HepG2 (cell line): Measurements from ENCODE around the gene ABCB8. TPM values are rescaled to one million over a fixed set of nuclear protein-coding genes. Genes with fewer than 3 reads are reported as not detected.

ENCODE experiments used
- CEBPG ChIP-seq: IDR thresholded peaks from 2 replicates; pipeline ENCODE4 v1.6.1; 2016
- EP300 ChIP-seq, 3 experiments: sonication (generic) in 1 of 3; formaldehyde crosslinking in 1 of 3; IDR thresholded peaks; 2 replicates each; pipeline versions ENCODE4 v1.5.1 to v1.6.1; 2011 to 2020; ENCODE audit warnings: low read depth in 2 of 3, low read length in 2 of 3, borderline replicate concordance in 1 of 3, improper control_type of control experiment in 1 of 3, mild to moderate bottlenecking in 1 of 3, missing genetic modification reagents in 1 of 3, moderate library complexity in 1 of 3
- FOXA1 ChIP-seq, 2 experiments: fragments of 450-650 bp in 1 of 2; sonication (generic) in 1 of 2; formaldehyde crosslinking in 1 of 2; IDR thresholded peaks; 2 replicates each; pipeline versions ENCODE4 v1.4.0 to v1.6.1; 2016 to 2020; ENCODE audit warnings: missing genetic modification reagents in 1 of 2
- HNRNPH1 ChIP-seq: fragments of 200-400 bp; formaldehyde crosslinking; optimal IDR thresholded peaks from 2 replicates; pipeline ENCODE3; 2017; ENCODE audit warnings: mild to moderate bottlenecking, low read depth, low read length
- JUNB ChIP-seq: sonication (generic); formaldehyde crosslinking; IDR thresholded peaks from 2 replicates; pipeline ENCODE4 v1.8.0; 2022; ENCODE audit warnings: missing genetic modification reagents, mild to moderate bottlenecking, borderline replicate concordance
- MTF1 ChIP-seq: sonication (generic); formaldehyde crosslinking; IDR thresholded peaks from 2 replicates; pipeline ENCODE4 v1.5.0; 2020; ENCODE audit warnings: missing genetic modification reagents
- NR2C2 ChIP-seq: sonication (generic); formaldehyde crosslinking; IDR thresholded peaks from 2 replicates; pipeline ENCODE4 v1.4.0; 2020; ENCODE audit warnings: missing genetic modification reagents, mild to moderate bottlenecking, moderate library complexity, borderline replicate concordance
- PHF21A ChIP-seq: sonication (generic); formaldehyde crosslinking; IDR thresholded peaks from 2 replicates; pipeline ENCODE4 v1.5.0; 2020; ENCODE audit warnings: mild to moderate bottlenecking, missing genetic modification reagents
- POLR2G ChIP-seq: fragments of 200-400 bp; formaldehyde crosslinking; IDR thresholded peaks from 2 replicates; pipeline ENCODE4 v1.6.1; 2018; ENCODE audit warnings: mild to moderate bottlenecking, low read depth, low read length, moderate library complexity
- RBM22 ChIP-seq: fragments of 200-400 bp; formaldehyde crosslinking; optimal IDR thresholded peaks from 2 replicates; pipeline ENCODE3; 2017; ENCODE audit warnings: mild to moderate bottlenecking, low read length, moderate library complexity
- REL ChIP-seq: sonication (generic); formaldehyde crosslinking; conservative IDR thresholded peaks from 2 replicates; pipeline ENCODE4 v1.8.0; 2022; ENCODE audit warnings: mild to moderate bottlenecking, missing genetic modification reagents, moderate library complexity
- RXRB ChIP-seq: IDR thresholded peaks from 2 replicates; pipeline ENCODE4 v1.6.1; 2016; ENCODE audit warnings: borderline replicate concordance, missing genetic modification reagents, missing compliant biosample characterization
- SCMH1 ChIP-seq: sonication (generic); formaldehyde crosslinking; IDR thresholded peaks from 2 replicates; pipeline ENCODE4 v1.9.0; 2021; ENCODE audit warnings: missing genetic modification reagents, mild to moderate bottlenecking, borderline replicate concordance
- SMARCE1 ChIP-seq: fragments of 450-650 bp; IDR thresholded peaks from 2 replicates; pipeline ENCODE4 v1.6.1; 2017; ENCODE audit warnings: borderline replicate concordance
- SRF ChIP-seq: IDR thresholded peaks from 2 replicates; pipeline ENCODE4 v1.6.1; 2011; ENCODE audit warnings: mild to moderate bottlenecking, low read depth, low read length, moderate library complexity
- THAP11 ChIP-seq: IDR thresholded peaks from 2 replicates; pipeline ENCODE4 v1.6.1; 2016; ENCODE audit warnings: missing biosample characterization, missing genetic modification reagents
- ZBTB21 ChIP-seq: sonication (generic); formaldehyde crosslinking; IDR thresholded peaks from 2 replicates; pipeline ENCODE4 v1.4.0; 2020; ENCODE audit warnings: missing genetic modification reagents
- ZNF547 ChIP-seq: sonication (generic); formaldehyde crosslinking; IDR thresholded peaks from 2 replicates; pipeline ENCODE4 v1.5.1; 2020; ENCODE audit warnings: mild to moderate bottlenecking, missing genetic modification reagents
- polyA plus RNA-seq, 8 experiments: library from polyadenylated mRNA; depleted of rRNA in 3 of 8; stranded (reverse) in 7 of 8; unstranded in 1 of 8; fragments of >200 nt; fragmentation: Illumina TruSeq in 4 of 8; extraction: Trizol in 4 of 8; gene quantifications; 2 replicates each; pipeline versions ENCODE4 v1.2.1 to v1.2.3, GENCODE V29; 2011 to 2016; ENCODE audit warnings: low read depth in 4 of 8, missing spikeins in 1 of 8, mixed read lengths in 1 of 8; ENCODE audit not compliant: insufficient read depth in 1 of 8
- total RNA-seq, 5 experiments: library from RNA; depleted of rRNA; stranded (reverse); fragments of >200 nt; fragmentation: Illumina TruSeq; extraction: Trizol; gene quantifications; 2 replicates each; pipeline ENCODE4 v1.2.3, GENCODE V29; 2016; ENCODE audit warnings: low read depth in 1 of 5
- TF ChIP-seq, protein P1 (sequence below): sonication (generic); formaldehyde crosslinking; IDR thresholded peaks from 2 replicates; pipeline ENCODE4 v1.4.0; 2020; ENCODE audit warnings: missing genetic modification reagents, mild to moderate bottlenecking, borderline replicate concordance
- TF ChIP-seq, protein P2 (sequence below): sonication (generic); formaldehyde crosslinking; conservative IDR thresholded peaks from 2 replicates; pipeline ENCODE4 v1.8.1; 2023; ENCODE audit warnings: missing genetic modification reagents
- TF ChIP-seq, protein P3 (sequence below): IDR thresholded peaks from 2 replicates; pipeline ENCODE4 v1.6.1; 2016; ENCODE audit warnings: missing genetic modification reagents, missing compliant biosample characterization
- TF ChIP-seq, protein P4 (sequence below): sonication (generic); formaldehyde crosslinking; conservative IDR thresholded peaks from 2 replicates; pipeline ENCODE4 v1.4.0; 2020; ENCODE audit warnings: missing genetic modification reagents

ABCB8 gene
- total and polyA plus RNA-seq, 2 of the 13 experiments (the other 11 are each of a cell fraction or from before 2014, with no cell fraction given), result 6.6 to 16.7 TPM

DNA sequence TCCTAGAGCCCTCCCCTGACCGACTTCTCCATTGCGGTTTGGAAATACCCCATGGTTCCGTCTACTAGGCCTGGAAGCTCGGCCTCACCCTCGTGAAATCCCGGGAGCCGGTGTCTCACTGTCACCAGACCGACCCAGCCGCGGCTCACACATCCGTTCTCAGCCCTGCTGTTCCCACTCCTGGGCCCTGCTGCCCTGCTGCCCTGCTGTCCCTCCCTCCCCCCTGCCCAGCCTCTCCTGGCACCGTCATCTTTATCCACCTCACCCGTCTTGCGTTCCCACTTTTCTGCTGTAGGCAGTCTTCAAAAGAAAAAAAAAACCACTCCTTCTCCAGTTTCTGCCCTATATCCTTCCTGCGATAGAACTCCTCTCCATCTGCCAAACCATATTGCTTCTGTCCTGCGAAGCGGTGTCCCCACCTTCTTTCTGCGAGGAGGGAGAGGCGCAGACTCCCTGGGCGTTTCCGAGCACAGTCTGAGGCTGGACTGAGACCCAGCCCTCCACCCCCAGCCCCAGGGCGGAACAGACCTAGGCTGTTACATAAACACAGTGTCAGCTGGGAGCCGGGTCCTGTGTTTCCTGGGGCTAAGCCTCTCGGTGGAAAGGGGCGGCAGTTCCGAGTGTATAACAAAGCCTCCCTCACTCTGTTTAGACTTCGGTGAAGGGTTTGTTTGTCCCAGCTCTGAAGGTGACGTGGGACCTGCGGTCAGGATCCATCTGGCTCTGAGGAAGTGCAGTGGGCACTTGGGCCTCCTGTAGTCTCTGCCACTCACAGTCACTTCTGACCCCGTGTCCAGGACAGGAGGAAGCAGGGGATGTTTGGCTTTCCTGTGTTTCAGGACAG is 60.8 kb downstream of the ABCB8 start (continued):
- TF ChIP-seq, protein P1, sequence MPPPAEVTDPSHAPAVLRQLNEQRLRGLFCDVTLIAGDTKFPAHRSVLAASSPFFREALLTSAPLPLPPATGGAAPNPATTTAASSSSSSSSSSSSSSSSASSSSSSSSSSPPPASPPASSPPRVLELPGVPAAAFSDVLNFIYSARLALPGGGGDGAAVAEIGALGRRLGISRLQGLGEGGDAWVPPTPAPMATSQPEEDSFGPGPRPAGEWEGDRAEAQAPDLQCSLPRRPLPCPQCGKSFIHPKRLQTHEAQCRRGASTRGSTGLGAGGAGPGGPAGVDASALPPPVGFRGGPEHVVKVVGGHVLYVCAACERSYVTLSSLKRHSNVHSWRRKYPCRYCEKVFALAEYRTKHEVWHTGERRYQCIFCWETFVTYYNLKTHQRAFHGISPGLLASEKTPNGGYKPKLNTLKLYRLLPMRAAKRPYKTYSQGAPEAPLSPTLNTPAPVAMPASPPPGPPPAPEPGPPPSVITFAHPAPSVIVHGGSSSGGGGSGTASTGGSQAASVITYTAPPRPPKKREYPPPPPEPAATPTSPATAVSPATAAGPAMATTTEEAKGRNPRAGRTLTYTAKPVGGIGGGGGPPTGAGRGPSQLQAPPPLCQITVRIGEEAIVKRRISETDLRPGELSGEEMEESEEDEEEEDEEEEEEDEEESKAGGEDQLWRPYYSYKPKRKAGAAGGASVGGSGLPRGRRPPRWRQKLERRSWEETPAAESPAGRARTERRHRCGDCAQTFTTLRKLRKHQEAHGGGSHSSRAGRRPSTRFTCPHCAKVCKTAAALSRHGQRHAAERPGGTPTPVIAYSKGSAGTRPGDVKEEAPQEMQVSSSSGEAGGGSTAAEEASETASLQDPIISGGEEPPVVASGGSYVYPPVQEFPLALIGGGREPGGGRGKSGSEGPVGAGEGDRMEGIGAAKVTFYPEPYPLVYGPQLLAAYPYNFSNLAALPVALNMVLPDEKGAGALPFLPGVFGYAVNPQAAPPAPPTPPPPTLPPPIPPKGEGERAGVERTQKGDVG, result 0 out of 2 replicates have a peak, but pooled peaks have one; percentile 19
- no peak for TF ChIP-seq FOXA1 (IDR thresholded peaks at IDR 0.05)
- peak; percentile 25; the same call in 1 of the 2 replicates for TF ChIP-seq FOXA1 (CRISPR knock-in tag; IDR thresholded peaks at IDR 0.05)
- no peak for TF ChIP-seq ZNF547 (CRISPR knock-in tag)
- peak; percentile 35; the same call in 1 of the 2 replicates for TF ChIP-seq RXRB
- TF ChIP-seq, protein P2, sequence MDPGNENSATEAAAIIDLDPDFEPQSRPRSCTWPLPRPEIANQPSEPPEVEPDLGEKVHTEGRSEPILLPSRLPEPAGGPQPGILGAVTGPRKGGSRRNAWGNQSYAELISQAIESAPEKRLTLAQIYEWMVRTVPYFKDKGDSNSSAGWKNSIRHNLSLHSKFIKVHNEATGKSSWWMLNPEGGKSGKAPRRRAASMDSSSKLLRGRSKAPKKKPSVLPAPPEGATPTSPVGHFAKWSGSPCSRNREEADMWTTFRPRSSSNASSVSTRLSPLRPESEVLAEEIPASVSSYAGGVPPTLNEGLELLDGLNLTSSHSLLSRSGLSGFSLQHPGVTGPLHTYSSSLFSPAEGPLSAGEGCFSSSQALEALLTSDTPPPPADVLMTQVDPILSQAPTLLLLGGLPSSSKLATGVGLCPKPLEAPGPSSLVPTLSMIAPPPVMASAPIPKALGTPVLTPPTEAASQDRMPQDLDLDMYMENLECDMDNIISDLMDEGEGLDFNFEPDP, result no peak
- TF ChIP-seq REL (CRISPR knock-in tag), result no peak
- no peak for TF ChIP-seq RBM22
- TF ChIP-seq EP300 (IDR thresholded peaks at IDR 0.05; ENCODE audit: low read depth in 2 of 2, low read length in 2 of 2), result peak in 1 of 2 experiments; percentile 38; a peak in 1 of 4 replicates
- no peak for TF ChIP-seq EP300 (CRISPR knock-in tag; IDR thresholded peaks at IDR 0.05; ENCODE audit: borderline replicate concordance)
- TF ChIP-seq POLR2G, result 0 out of 2 replicates have a peak, but pooled peaks have one; percentile 25
- TF ChIP-seq NR2C2 (CRISPR knock-in tag), result peak; percentile 41; the same call in 1 of the 2 replicates
- no peak for TF ChIP-seq JUNB
- TF ChIP-seq, protein P3, sequence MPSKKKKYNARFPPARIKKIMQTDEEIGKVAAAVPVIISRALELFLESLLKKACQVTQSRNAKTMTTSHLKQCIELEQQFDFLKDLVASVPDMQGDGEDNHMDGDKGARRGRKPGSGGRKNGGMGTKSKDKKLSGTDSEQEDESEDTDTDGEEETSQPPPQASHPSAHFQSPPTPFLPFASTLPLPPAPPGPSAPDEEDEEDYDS, result peak; percentile 11; the same call in 1 of the 2 replicates
- no peak for TF ChIP-seq MTF1 (CRISPR knock-in tag)
- no peak for TF ChIP-seq HNRNPH1
- peak; percentile 35; the same call in 1 of the 2 replicates for TF ChIP-seq CEBPG (CRISPR knock-in tag)
- TF ChIP-seq SMARCE1, result no peak
- TF ChIP-seq, protein P4, sequence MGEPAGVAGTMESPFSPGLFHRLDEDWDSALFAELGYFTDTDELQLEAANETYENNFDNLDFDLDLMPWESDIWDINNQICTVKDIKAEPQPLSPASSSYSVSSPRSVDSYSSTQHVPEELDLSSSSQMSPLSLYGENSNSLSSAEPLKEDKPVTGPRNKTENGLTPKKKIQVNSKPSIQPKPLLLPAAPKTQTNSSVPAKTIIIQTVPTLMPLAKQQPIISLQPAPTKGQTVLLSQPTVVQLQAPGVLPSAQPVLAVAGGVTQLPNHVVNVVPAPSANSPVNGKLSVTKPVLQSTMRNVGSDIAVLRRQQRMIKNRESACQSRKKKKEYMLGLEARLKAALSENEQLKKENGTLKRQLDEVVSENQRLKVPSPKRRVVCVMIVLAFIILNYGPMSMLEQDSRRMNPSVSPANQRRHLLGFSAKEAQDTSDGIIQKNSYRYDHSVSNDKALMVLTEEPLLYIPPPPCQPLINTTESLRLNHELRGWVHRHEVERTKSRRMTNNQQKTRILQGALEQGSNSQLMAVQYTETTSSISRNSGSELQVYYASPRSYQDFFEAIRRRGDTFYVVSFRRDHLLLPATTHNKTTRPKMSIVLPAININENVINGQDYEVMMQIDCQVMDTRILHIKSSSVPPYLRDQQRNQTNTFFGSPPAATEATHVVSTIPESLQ (CRISPR knock-in tag), result no peak
- no peak for TF ChIP-seq SRF
- peak; percentile 67; the same call in 1 of the 2 replicates for TF ChIP-seq THAP11 (CRISPR knock-in tag)
- no peak for TF ChIP-seq SCMH1 (CRISPR knock-in tag)
- peak; percentile 84 for TF ChIP-seq PHF21A (CRISPR knock-in tag)
- no peak for TF ChIP-seq ZBTB21
